Activated gamma-delta T cell treated with Interleukin-2 at 50 U/mL for 16 hours (primary cell): Measurements from ENCODE around the gene NNT.
A peak's percentile ranks its signal among the peaks of the same experiment; 100 is the strongest.
"Not testable (repeated sequence)": the region's sequence is repeated elsewhere in the genome, so short reads cannot be mapped to it uniquely, and the experiment has no call there.

Source experiments
- DNase-seq: peaks from one replicate; pipeline ENCODE4 v3.0.0-alpha.2; 2020

The NNT gene

DNA sequence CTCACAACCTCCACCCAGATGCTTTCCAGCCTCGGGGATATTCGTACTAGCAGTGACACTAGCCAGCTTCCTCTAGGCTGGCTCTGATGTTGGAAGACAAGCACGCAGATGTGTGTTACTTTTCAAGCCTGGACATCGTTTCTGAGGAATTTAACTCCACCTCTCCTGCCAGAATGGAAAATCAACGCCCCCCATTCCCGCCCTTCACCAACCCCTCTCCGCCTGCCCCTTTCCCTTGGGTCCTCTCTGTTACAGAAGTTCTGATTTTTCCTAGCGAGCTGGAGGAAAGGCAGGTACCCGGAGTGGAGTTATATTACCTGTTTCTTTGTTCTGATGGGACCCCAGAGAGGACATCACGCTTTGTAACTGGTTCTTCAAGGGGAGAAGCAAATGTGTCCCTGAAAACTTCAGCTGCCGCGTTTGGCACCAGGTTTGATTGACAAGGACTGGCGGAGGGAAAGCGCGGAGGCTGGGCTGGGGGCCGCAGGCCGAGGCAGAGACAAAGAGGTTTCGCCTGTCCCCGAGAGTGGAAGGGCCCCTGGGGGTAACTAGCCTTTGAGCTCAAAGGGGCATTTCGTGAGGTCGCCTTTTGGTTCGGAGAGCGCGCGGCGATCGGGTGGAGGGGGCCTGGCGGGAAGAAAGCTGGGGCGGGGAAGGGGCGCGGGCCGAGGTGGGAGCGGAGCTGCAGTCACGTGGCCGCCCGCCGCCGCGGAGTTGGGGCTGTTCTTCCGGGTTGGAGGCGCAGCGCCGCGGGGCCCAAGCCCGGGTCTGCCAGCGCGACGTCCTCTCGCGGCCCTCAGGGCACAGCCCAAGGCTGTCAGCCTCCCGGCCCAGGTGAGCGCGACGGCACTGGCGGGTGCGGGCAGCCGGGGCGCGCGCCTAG is at the start of gene NNT:
NNT (plus strand) TSS at position 720 of the 883 bp plus-strand sequence. CDS start 6,016 bp downstream, outside the sequence.
- DNase-seq: peak; percentile 70

- DNase-seq: no peak
Measured at GRCh38 chr5:43553381-43553780, 49.6 kb upstream of the NNT start.

DNA sequence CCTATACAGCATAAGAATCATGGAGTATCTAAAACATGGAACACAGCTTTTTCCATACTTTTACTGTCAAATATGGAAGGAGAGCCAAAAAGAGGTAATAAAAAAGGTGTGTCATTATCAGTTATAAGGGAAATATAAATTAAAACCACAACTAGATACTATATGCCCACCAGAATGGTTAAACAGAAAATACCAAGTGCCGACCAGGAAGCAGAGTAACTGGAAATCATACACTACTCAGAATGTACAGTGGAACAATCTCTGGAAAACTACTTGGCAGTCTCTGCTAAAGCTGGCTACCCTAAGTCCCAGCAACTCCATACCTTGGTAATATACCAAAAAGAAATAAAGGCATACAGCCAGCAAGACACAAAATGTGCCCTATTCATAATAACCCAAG is 48.5 kb upstream of the NNT start:
- no peak for DNase-seq

GRCh38 chr5:43555895-43556606 is 46.9 kb upstream of the NNT start:
- DNase-seq: peak; percentile 32

DNA sequence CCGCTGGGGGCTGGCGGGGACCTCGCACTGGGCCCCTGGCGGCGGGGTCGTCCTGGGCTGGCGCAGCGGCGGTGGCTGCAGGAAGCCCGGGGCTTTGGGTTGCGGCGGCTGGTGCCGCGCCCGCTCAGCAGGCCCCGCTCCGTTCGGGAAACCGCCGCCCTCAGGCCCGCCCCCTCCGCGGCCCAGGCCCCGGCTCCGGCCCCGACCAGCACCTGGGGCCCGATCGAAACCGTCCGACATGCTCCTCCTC is 46.4 kb upstream of the NNT start:
- DNase-seq: not testable (repeated sequence)

DNA sequence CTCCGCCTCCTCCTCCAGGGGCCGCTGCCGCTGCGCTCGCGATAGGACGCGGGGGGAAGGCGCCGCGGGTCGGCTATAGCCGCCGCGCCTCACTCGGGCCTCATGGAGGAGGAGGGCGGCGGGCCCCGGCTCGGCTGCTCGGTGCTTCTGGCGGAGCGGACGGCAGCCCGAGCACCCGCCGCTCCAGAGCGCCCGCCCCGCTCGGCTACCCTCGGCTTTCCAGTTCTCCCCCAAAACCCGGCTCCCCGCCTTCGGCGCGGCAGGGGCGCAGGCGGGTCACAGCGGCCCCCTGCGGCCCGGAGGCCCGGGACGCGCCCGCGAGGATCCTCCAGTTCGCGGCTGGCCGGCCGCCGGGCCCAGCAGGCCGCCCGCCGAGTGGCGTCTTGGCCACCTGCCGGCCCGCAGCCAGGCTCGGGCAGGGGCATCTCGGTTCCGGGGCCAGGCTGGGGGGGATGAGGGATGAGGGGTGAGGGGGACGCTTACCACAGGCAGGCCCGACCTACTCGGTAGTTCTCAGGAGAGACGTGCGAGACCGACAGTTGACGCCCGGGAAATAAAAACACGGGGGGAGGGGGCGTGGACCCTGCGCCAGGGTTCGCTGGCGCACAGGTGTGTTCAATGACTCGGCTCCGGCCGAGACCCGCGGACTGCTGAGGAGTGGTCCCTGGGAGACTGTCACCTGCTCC is 46.0 kb upstream of the NNT start, which contains the start of gene PAIP1:
PAIP1 (minus strand) TSS at position 221 of the 686 bp plus-strand sequence. CDS start 231 bp downstream, outside the sequence.
- peak; percentile 80 for DNase-seq

- no peak for DNase-seq
Measured at GRCh38 chr5:43560128-43560527, 42.9 kb upstream of the NNT start.

GRCh38 chr5:43561356-43561755 is 41.6 kb upstream of the NNT start:
- no peak for DNase-seq

- no peak for DNase-seq
Measured at GRCh38 chr5:43563321-43563720, 39.7 kb upstream of the NNT start.

- DNase-seq: no peak
Measured at GRCh38 chr5:43564289-43564850, 38.6 kb upstream of the NNT start.

- DNase-seq: no peak
Measured at GRCh38 chr5:43565043-43565442, 37.9 kb upstream of the NNT start.

DNA sequence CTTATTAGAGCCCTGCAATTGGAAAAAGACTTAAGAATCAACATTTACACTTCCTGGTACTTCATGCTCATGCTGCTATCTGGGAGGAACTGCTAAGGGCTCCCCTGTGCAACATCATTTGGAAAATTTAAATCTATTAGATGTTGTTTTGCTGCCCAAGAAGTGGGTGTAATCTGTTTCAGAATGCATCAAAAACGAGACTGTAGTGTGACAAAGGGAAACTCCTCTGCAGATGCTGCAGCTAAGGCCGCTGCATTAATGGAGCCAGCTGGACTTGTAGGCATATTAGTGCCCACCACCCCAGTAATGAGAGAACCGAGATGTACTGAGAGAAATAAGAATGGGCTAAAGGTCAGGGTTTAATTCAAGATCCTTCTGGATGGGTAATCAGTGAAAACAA is 35.0 kb upstream of the NNT start:
- DNase-seq: no peak

DNA sequence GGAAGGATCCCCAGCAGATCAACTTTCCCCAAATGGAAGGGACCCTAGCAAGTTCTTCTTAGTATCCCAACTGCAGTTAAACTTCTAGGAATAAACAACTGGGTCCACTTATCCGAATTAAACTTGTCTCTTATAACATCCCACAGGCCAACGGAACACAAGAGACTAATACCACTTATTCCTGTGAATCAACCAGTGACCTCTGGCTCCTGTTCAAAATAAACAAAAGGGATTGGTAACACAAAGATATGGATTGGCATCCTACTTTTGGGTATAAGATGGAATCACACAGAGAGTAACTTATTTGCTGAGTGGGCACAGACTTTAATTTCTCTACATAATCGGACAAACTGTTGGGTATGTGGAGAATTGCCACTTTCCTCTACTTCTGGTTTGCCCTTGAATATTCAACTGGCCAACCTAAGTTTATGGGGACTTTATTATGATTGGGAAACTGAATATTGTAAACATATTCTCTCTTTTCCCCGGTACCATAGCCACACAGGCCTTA is 33.7 kb upstream of the NNT start:
- DNase-seq: no peak

DNA sequence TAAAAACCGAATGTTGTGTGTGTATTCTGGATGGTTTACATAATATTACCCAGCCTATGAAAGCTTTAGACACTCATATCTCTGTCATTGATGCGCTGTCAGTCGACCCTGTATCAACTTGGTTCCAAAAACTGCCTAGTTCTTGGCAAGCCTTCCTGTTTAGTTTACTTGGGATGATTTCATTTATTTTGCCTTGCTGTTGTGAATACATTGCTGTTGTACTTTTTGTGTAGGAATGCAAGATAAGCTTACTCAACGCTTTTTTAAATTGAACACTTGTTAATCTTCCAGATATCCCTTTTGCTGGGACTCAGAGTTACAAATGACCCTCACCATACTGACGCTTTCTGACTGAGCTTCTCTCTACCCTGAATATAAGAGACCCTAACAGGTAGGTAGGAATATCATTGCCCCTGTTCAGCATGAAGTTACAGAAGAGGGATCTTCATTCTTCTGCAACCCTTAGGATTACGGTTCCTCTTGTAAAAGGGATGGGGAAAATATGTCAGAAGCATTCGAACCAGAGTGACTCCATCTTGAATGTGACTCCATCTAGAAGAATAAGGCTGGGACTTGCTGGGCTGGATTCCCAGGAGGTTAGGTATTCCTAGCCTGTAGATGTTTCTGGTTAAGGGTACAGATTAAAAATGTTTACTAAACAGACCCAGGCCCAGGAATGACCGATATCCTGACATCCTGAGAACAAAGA is 32.4 kb upstream of the NNT start:
- no peak for DNase-seq

GRCh38 chr5:43571237-43571636 is 31.7 kb upstream of the NNT start:
- no peak for DNase-seq

GRCh38 chr5:43572357-43572756 is 30.6 kb upstream of the NNT start:
- no peak for DNase-seq

DNA sequence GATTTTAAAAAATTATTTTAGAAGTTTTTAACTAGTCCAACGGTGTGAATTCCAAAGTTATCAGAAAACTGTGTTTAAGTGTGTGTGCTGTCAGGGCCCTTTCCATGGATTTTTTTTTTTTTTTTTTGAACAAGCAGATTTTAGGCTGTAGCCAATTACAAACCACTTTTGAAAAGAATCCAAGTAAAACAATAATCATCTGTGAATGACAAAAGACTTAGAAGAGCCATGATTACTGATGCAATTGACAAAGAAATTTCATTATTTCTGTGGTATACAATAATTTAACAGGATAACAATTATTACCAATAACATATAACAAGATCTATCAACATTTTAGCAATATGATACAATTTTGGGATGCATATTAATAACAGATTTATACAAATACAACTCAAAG is 29.9 kb upstream of the NNT start:
- DNase-seq: no peak

GRCh38 chr5:43580402-43581210 is 22.4 kb upstream of the NNT start:
- not testable (repeated sequence) for DNase-seq

GRCh38 chr5:43581398-43581797 is 21.6 kb upstream of the NNT start:
- no peak for DNase-seq

- no peak for DNase-seq
Measured at GRCh38 chr5:43582082-43583005, 20.6 kb upstream of the NNT start.
